Fibroblast of lung (primary cell): ENCODE data around the gene ZFPM1.

Source experiments
- CTCF ChIP-seq, 2 donors: IDR thresholded peaks in 1 of 2; conservative IDR thresholded peaks in 1 of 2; 1 replicate in 1 of 2; 2 replicates in 1 of 2; pipeline ENCODE4 v1.5.1; 2011 to 2012; ENCODE audit warnings: low read length in 2 of 2, control low read depth in 1 of 2, inconsistent platforms in 1 of 2, low read depth in 1 of 2, mild to moderate bottlenecking in 1 of 2
- EZH2 ChIP-seq: IDR thresholded peaks from 2 replicates; pipeline ENCODE4 v1.5.1; 2012; ENCODE audit warnings: low read length, control low read depth, mild to moderate bottlenecking; ENCODE audit errors: missing control alignments

- TF ChIP-seq CTCF (conservative IDR thresholded peaks at IDR 0.05 in 1 of 2, IDR thresholded peaks at IDR 0.05 in 1 of 2; ENCODE audit: low read depth in 1 of 2, low read length in 2 of 2) (no peak), EZH2 (no peak)
These were observed 28.8 kb downstream of the ZFPM1 start for GRCh38 chr16:88481851-88482250.
